ENCODE data around the gene ASIC2.

Gene ASIC2

GRCh38 chr17:33053676-33054075 lies 239.4 kb downstream of the ASIC2 start:
- no peak for DNase-seq (ENCODE audit: low spot score)
- in situ Hi-C loops (cut with MboI; ENCODE audit: low sequenced_read_pairs, unreplicated experiment) = no loop called here
- TF ChIP-seq CTCF (IDR thresholded peaks at IDR 0.05; ENCODE audit: borderline replicate concordance, control extremely low read depth, extremely low read depth, insufficient read depth, missing control alignments) = no peak

- in situ Hi-C loops (cut with MboI; ENCODE audit: low sequenced_read_pairs, unreplicated experiment) = no loop called here
- no peak for TF ChIP-seq CTCF (IDR thresholded peaks at IDR 0.05; ENCODE audit: borderline replicate concordance, control extremely low read depth, extremely low read depth, insufficient read depth, missing control alignments)
- no peak for DNase-seq (ENCODE audit: low spot score)
Measured at GRCh38 chr17:33052856-33053255, 240.2 kb downstream of the ASIC2 start.

DNA sequence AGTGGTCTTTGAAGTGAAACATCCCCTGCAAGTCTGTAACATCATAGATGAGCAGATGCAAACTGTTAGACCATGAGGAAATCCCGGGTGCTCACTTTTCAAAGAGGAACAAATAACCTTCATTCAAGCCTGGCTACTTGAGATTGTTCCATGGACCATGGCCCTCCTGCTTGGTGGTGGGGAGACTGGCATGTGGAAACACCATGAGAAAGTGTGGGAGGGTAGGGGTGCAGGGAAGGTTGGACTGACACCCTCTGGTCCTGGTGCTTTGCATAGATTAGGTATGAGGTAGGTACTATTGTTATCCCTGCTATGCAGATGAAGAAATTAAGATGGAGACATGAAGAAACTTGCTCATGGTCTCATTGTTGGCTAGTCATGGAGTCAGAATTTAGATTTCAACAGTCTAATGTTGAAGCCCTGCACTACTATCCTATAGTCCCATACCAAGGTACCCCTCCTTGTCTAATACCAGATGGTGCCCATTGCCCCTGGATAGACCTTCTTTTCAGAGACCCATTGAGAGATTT lies 242.4 kb downstream of the ASIC2 start:
- in situ Hi-C loops (cut with MboI; ENCODE audit: low sequenced_read_pairs, unreplicated experiment) = no loop called here
- no peak for TF ChIP-seq CTCF (IDR thresholded peaks at IDR 0.05; ENCODE audit: borderline replicate concordance, control extremely low read depth, extremely low read depth, insufficient read depth, missing control alignments)
- DNase-seq (ENCODE audit: low spot score) = no peak

DNA sequence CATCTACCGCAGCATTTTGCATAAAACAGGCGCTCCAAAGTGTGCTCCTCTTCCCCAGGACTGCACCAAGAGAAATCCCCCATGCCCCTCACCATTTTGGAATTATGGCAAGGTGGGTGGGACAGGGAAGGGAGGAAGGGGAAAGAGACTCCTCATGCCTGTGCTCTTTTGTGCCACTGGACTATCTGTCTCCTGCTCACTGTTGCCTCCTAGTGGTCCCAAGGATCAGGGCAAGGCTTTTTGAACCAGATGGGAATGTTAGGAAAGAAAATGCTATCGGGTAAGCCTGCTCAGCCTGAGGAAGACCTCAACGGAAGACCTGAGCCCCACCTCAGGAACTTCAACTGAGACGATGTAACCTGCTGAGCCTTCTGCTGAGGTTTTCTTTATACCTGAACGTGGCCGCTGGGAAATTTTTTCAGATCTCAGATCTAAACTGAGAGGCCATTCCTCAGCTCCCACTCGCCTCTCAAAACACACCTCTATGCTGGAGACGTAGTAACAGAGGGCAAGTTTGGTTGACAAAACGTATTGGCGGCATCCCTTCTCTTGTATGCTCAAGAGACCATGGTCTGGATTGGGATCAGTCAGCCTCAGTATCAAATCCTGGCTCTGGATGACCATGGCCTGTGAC lies 243.2 kb downstream of the ASIC2 start:
- peak; percentile 87 for TF ChIP-seq CTCF (IDR thresholded peaks at IDR 0.05; ENCODE audit: borderline replicate concordance, control extremely low read depth, extremely low read depth, insufficient read depth, missing control alignments)
- peak; percentile 75 for DNase-seq (ENCODE audit: low spot score)
- in situ Hi-C loops (cut with MboI; ENCODE audit: low sequenced_read_pairs, unreplicated experiment) = no loop called here

- no peak for TF ChIP-seq CTCF (IDR thresholded peaks at IDR 0.05; ENCODE audit: borderline replicate concordance, control extremely low read depth, extremely low read depth, insufficient read depth, missing control alignments)
- DNase-seq (ENCODE audit: low spot score) = no peak
- in situ Hi-C loops (cut with MboI; ENCODE audit: low sequenced_read_pairs, unreplicated experiment) = no loop called here
Measured at GRCh38 chr17:33046361-33047255, 246.5 kb downstream of the ASIC2 start.

- no peak for TF ChIP-seq CTCF (IDR thresholded peaks at IDR 0.05; ENCODE audit: borderline replicate concordance, control extremely low read depth, extremely low read depth, insufficient read depth, missing control alignments)
- in situ Hi-C loops (cut with MboI; ENCODE audit: low sequenced_read_pairs, unreplicated experiment) = no loop called here
- no peak for DNase-seq (ENCODE audit: low spot score)
Measured at GRCh38 chr17:33045216-33045615, 247.9 kb downstream of the ASIC2 start.
